A549 (cell line): ENCODE data around the gene MSANTD1. TPM values are rescaled to one million over a fixed set of nuclear protein-coding genes. Genes with fewer than 3 reads are reported as not detected.

Experiments
- ATAC-seq, 2 experiments: fragments of 200-7000 bp in 1 of 2; fragments of >200 bp in 1 of 2; cut with Nextera tagmentation in 1 of 2; cut with Tn5 transposase in 1 of 2; 3 replicates each; pipeline versions ENCODE4 v1.8.0 to v1.9.1; 2018 to 2020; ENCODE audit warnings: mild to moderate bottlenecking in 1 of 2, moderate library complexity in 1 of 2
- CTCF ChIA-PET: fragments of 300-600 bp; sonication (Branson Sonifier 250); formaldehyde crosslinking; extraction: SDS; loops from one replicate; lab custom pipeline; 2021; ENCODE audit warnings: antibody characterized with exemption, inconsistent platforms; lab: Yijun Ruan, JAX
- POLR2A ChIA-PET: fragments of 350-600 bp; formaldehyde crosslinking; extraction: SDS; loops from one replicate; lab custom pipeline; 2021; ENCODE audit warnings: antibody characterized with exemption, inconsistent platforms; lab: Yijun Ruan, JAX
- DNase-seq, 2 experiments: peaks; one replicate each; pipeline versions ENCODE4 v3.0.0 to v3.0.0-alpha.2; 2011 to 2016; ENCODE audit warnings: low read depth in 1 of 2, low spot score in 1 of 2
- FAIRE-seq: peaks from 2 replicates; lab custom pipeline; 2011; peaks lifted over from hg19 to GRCh38; lab: Jason Lieb, UNC
- H3K27ac ChIP-seq, 2 experiments: fragments of >200 bp; sonication (Bioruptor Twin); formaldehyde crosslinking; 3 replicates each; pipeline ENCODE4 v1.5.1; 2016 to 2017
- H3K4me1 ChIP-seq: fragments of >200 bp; sonication (Bioruptor Twin); formaldehyde crosslinking; 3 replicates; pipeline ENCODE4 v1.6.1; 2016
- H3K4me2 ChIP-seq: fragments of >200 bp; sonication (Bioruptor Twin); formaldehyde crosslinking; 3 replicates; pipeline ENCODE4 v1.6.1; 2016
- H3K4me3 ChIP-seq: fragments of >200 bp; sonication (Bioruptor Twin); formaldehyde crosslinking; 3 replicates; pipeline ENCODE4 v1.5.1; 2016
- H3K9me3 ChIP-seq: fragments of >200 bp; sonication (Bioruptor Twin); formaldehyde crosslinking; 3 replicates; pipeline ENCODE4 v1.6.1; 2016
- BCL3 ChIP-seq: fragments of >200 bp; sonication (Bioruptor Twin); formaldehyde crosslinking; IDR thresholded peaks from 3 replicates; pipeline ENCODE4 v1.6.1; 2016
- BHLHE40 ChIP-seq: IDR thresholded peaks from 2 replicates; pipeline ENCODE4 v1.6.1; 2012; ENCODE audit warnings: low read depth, low read length, inconsistent platforms
- CBX8 ChIP-seq: fragments of 200-600 bp; sonication (generic); IDR thresholded peaks from 2 replicates; pipeline ENCODE4 v1.6.1; 2016
- CHD2 ChIP-seq: fragments of 150-350 bp; IDR thresholded peaks from 2 replicates; pipeline ENCODE4 v1.6.1; 2014; ENCODE audit warnings: low read length; ENCODE audit not compliant: partially characterized antibody
- E2F6 ChIP-seq: IDR thresholded peaks from 2 replicates; pipeline ENCODE4 v1.6.1; 2012; ENCODE audit warnings: low read depth, borderline replicate concordance
- EHF ChIP-seq: fragments of 250-450 bp; sonication (Bioruptor Pico); IDR thresholded peaks from 2 replicates; pipeline ENCODE4 v1.5.0; 2020; ENCODE audit warnings: mild to moderate bottlenecking
- EP300 ChIP-seq, 2 experiments: fragments of >200 bp; sonication (Bioruptor Twin); formaldehyde crosslinking; IDR thresholded peaks; 2 replicates in 1 of 2; 3 replicates in 1 of 2; pipeline ENCODE4 v1.6.1; 2016 to 2017
- FOSL2 ChIP-seq, 2 experiments: fragments of 450-650 bp in 1 of 2; fragments of >200 bp in 1 of 2; sonication (Bioruptor Twin) in 1 of 2; formaldehyde crosslinking; IDR thresholded peaks; 2 replicates each; pipeline versions ENCODE4 v1.5.0 to v1.6.1; 2016 to 2020; ENCODE audit warnings: mild to moderate bottlenecking in 1 of 2, moderate library complexity in 1 of 2
- FOXS1 ChIP-seq: fragments of 250-450 bp; sonication (Bioruptor Pico); IDR thresholded peaks from 2 replicates; pipeline ENCODE4 v1.5.0; 2020; ENCODE audit warnings: mild to moderate bottlenecking, moderate library complexity
- HES2 ChIP-seq: fragments of >200 bp; sonication (Bioruptor Twin); formaldehyde crosslinking; IDR thresholded peaks from 2 replicates; pipeline ENCODE4 v1.6.1; 2016
- HEYL ChIP-seq: fragments of 250-450 bp; sonication (Bioruptor Pico); IDR thresholded peaks from 2 replicates; pipeline ENCODE4 v1.8.0; 2021; ENCODE audit warnings: mild to moderate bottlenecking, moderate library complexity
- HOXB5 ChIP-seq: fragments of 250-450 bp; sonication (Bioruptor Pico); IDR thresholded peaks from 2 replicates; pipeline ENCODE4 v1.5.0; 2020; ENCODE audit warnings: mild to moderate bottlenecking, moderate library complexity
- JUN ChIP-seq, 2 experiments: fragments of >200 bp; sonication (Bioruptor Twin); formaldehyde crosslinking; IDR thresholded peaks; 2 replicates in 1 of 2; 3 replicates in 1 of 2; pipeline ENCODE4 v1.6.1; 2016 to 2017
- KDM1A ChIP-seq: fragments of 200-600 bp; sonication (generic); IDR thresholded peaks from 2 replicates; pipeline ENCODE4 v1.6.1; 2016; ENCODE audit warnings: low read depth, mild to moderate bottlenecking
- MAFK ChIP-seq: fragments of 450-650 bp; IDR thresholded peaks from 2 replicates; pipeline ENCODE4 v1.6.1; 2014; ENCODE audit not compliant: partially characterized antibody
- MAX ChIP-seq: IDR thresholded peaks from 2 replicates; pipeline ENCODE4 v1.6.1; 2012
- MAZ ChIP-seq: fragments of 150-350 bp; IDR thresholded peaks from 2 replicates; pipeline ENCODE4 v1.6.1; 2014; ENCODE audit warnings: antibody characterized with exemption, low read depth, low read length, borderline replicate concordance
- NPAS2 ChIP-seq: fragments of 250-450 bp; sonication (Bioruptor Pico); IDR thresholded peaks from 2 replicates; pipeline ENCODE4 v1.8.0; 2022; ENCODE audit warnings: mild to moderate bottlenecking, moderate library complexity, borderline replicate concordance
- RAD21 ChIP-seq, 2 experiments: fragments of >200 bp in 1 of 2; sonication (Bioruptor Twin) in 1 of 2; formaldehyde crosslinking in 1 of 2; IDR thresholded peaks in 1 of 2; conservative IDR thresholded peaks in 1 of 2; 2 replicates in 1 of 2; 3 replicates in 1 of 2; pipeline ENCODE4 v1.6.1; 2012 to 2018; ENCODE audit warnings: inconsistent platforms in 1 of 2
- RARB ChIP-seq: fragments of 250-450 bp; sonication (Bioruptor Pico); IDR thresholded peaks from 2 replicates; pipeline ENCODE4 v1.8.0; 2021; ENCODE audit warnings: mild to moderate bottlenecking, moderate library complexity
- RCOR1 ChIP-seq: fragments of 150-350 bp; IDR thresholded peaks from 2 replicates; pipeline ENCODE4 v1.6.1; 2014; ENCODE audit warnings: antibody characterized with exemption, low read length, low read depth
- REST ChIP-seq: fragments of 200-600 bp; sonication (generic); IDR thresholded peaks from 2 replicates; pipeline ENCODE4 v1.6.1; 2016; ENCODE audit warnings: antibody characterized with exemption, mild to moderate bottlenecking, moderate library complexity
- RFX5 ChIP-seq: fragments of 450-650 bp; IDR thresholded peaks from 2 replicates; pipeline ENCODE4 v1.7.1; 2014; ENCODE audit warnings: antibody characterized with exemption, mild to moderate bottlenecking, moderate library complexity
- SMC3 ChIP-seq: fragments of >200 bp; sonication (Bioruptor Twin); formaldehyde crosslinking; IDR thresholded peaks from 3 replicates; pipeline ENCODE4 v1.6.1; 2018; ENCODE audit warnings: inconsistent platforms
- TFCP2L1 ChIP-seq: fragments of 250-450 bp; sonication (Bioruptor Pico); IDR thresholded peaks from 2 replicates; pipeline ENCODE4 v1.5.0; 2021; ENCODE audit warnings: mild to moderate bottlenecking
- TP53 ChIP-seq: fragments of 250-450 bp; sonication (Bioruptor Pico); IDR thresholded peaks from 2 replicates; pipeline ENCODE4 v1.5.0; 2021; ENCODE audit warnings: mild to moderate bottlenecking, moderate library complexity
- USF2 ChIP-seq: fragments of 450-650 bp; IDR thresholded peaks from 2 replicates; pipeline ENCODE4 v1.6.1; 2014; ENCODE audit warnings: antibody characterized with exemption
- ZNF302 ChIP-seq: fragments of 250-450 bp; sonication (Bioruptor Pico); IDR thresholded peaks from 2 replicates; pipeline ENCODE4 v1.9.0; 2021; ENCODE audit warnings: inconsistent platforms, mild to moderate bottlenecking, moderate library complexity
- WGBS: methylation state at CpG from one replicate; pipeline ENCODE4 v1.1.6; 2017; ENCODE audit errors: missing lambda C conversion rate; 5-methylcytosine and 5-hydroxymethylcytosine counted together
- polyA plus RNA-seq, 4 experiments: library from polyadenylated mRNA; depleted of rRNA in 3 of 4; stranded (reverse); fragments of >200 nt; fragmentation: RNase III in 1 of 4; extraction: RNeasy Plus Mini Kit Qiagen cat#74134 plus additional on column Dnase treatment in 1 of 4; gene quantifications; 2 replicates in 3 of 4; 3 replicates in 1 of 4; pipeline ENCODE4 v1.2.3, GENCODE V29; 2011 to 2017

The MSANTD1 gene
- polyA plus RNA-seq, 2 of the 4 experiments (the other 2 are of a cell fraction) = 0.08 to 0.12 TPM

- 79% methylated on average over 5 of the region's 6 CpGs for WGBS
- Histone ChIP-seq H3K4me2 (no peak overlapping the region), H3K27ac (no peak overlapping the region), H3K4me3 (no peak overlapping the region), H3K9me3 (no peaks in the 10 kb centered on the region), H3K4me1 (no peaks in the 10 kb centered on the region)
- DNase-seq (no peak), FAIRE-seq (no peak)
- ChIA-PET POLR2A (no interaction called here), CTCF (no interaction called here)
- TF ChIP-seq BCL3 (no peak), HEYL (CRISPR knock-in tag) (no peak), KDM1A (no peak), ZNF302 (CRISPR knock-in tag) (no peak), MAZ (no peak), SMC3 (no peak), MAX (no peak), EP300 (IDR thresholded peaks at IDR 0.05) (no peak), RAD21 (conservative IDR thresholded peaks at IDR 0.05 in 1 of 2, IDR thresholded peaks at IDR 0.05 in 1 of 2) (no peak), CBX8 (no peak), CHD2 (no peak), RCOR1 (no peak), BHLHE40 (no peak), TP53 (CRISPR knock-in tag) (no peak), FOXS1 (CRISPR knock-in tag) (no peak), NPAS2 (CRISPR knock-in tag) (no peak)
- TF ChIP-seq, all 56 proteins: peak for 0
- ATAC-seq = no peak
These were observed 22.0 kb upstream of the MSANTD1 start for GRCh38 chr4:3226944-3227343.

GRCh38 chr4:3227878-3228675, 20.9 kb upstream of the MSANTD1 start:
- CTCF ChIA-PET = no interaction called here
- H3K4me1 ChIP-seq = no peaks in the 10 kb centered on the region
- no peak overlapping the region for H3K4me2 ChIP-seq
- H3K27ac ChIP-seq = no peak overlapping the region
- ATAC-seq (no peak), FAIRE-seq (no peak), DNase-seq (no peak)
- H3K4me3 ChIP-seq = no peak overlapping the region
- H3K9me3 ChIP-seq = no peaks in the 10 kb centered on the region
- WGBS = 91% methylated on average over 18 of the region's 23 CpGs
- TF ChIP-seq FOSL2 (IDR thresholded peaks at IDR 0.05) (no peak), FOSL2 (CRISPR knock-in tag; IDR thresholded peaks at IDR 0.05) (no peak), HES2 (no peak), RCOR1 (no peak), E2F6 (no peak), JUN (IDR thresholded peaks at IDR 0.05) (no peak), TFCP2L1 (CRISPR knock-in tag) (no peak), MAFK (no peak), RARB (CRISPR knock-in tag) (no peak), EP300 (IDR thresholded peaks at IDR 0.05) (no peak), RFX5 (no peak), KDM1A (no peak), USF2 (no peak), EHF (CRISPR knock-in tag) (no peak), HOXB5 (CRISPR knock-in tag) (no peak), REST (no peak)
- POLR2A ChIA-PET = no interaction called here
